K562 (cell line): Measurements from ENCODE around the gene SEBOX. TPM values are rescaled to one million over a fixed set of nuclear protein-coding genes. Genes with fewer than 3 reads are reported as not detected.

Experiments
- ATAC-seq: fragments of 200-7000 bp; cut with Tn5 transposase; 3 replicates; pipeline ENCODE4 v1.9.1; 2020; ENCODE audit warnings: moderate library complexity
- BruUV-seq: library from RNA; stranded (reverse); fragments of 400-500 nt; replicated peaks from 2 replicates; lab custom pipeline; 2021; lab: Mats Ljungman, UMichigan
- CTCF ChIA-PET: fragments of 300-600 bp; formaldehyde crosslinking; extraction: SDS; loops from one replicate; lab custom pipeline; 2021; ENCODE audit warnings: low intra/inter-chr PET ratio; lab: Yijun Ruan, JAX
- POLR2A ChIA-PET: fragments of 300-600, 350-650 bp; sonication (Branson Sonifier 250); formaldehyde crosslinking; extraction: SDS; loops from one replicate; lab custom pipeline; 2021; ENCODE audit warnings: antibody characterized with exemption, inconsistent platforms; lab: Yijun Ruan, JAX
- DNase-seq, 4 experiments: peaks; one replicate each; pipeline versions ENCODE4 v3.0.0 to v3.0.0-alpha.2; 2011 to 2018; ENCODE audit warnings: low spot score in 3 of 4, mixed read lengths in 3 of 4; ENCODE audit errors: extremely low read depth in 1 of 4
- FAIRE-seq: peaks from 2 replicates; lab custom pipeline; 2011; peaks lifted over from hg19 to GRCh38; lab: Jason Lieb, UNC
- H2AFZ ChIP-seq: 2 replicates; pipeline ENCODE4 v1.6.0; 2011; ENCODE audit warnings: low read depth, low read length, control low read depth, inconsistent platforms
- H3K27ac ChIP-seq: fragments of 200-600 bp; 3 replicates; pipeline ENCODE4 v1.8.0; 2011; ENCODE audit warnings: low read depth, mild to moderate bottlenecking, control low read depth, inconsistent platforms, low read length, moderate library complexity, mixed read lengths; ENCODE audit errors: extremely low read depth
- H3K27me3 ChIP-seq, 2 experiments: fragments of 300-600 bp in 1 of 2; 2 replicates in 1 of 2; 3 replicates in 1 of 2; pipeline versions ENCODE4 v1.6.0 to v1.8.0; 2011; ENCODE audit warnings: inconsistent platforms in 2 of 2, low read length in 2 of 2, mild to moderate bottlenecking in 1 of 2, mixed read lengths in 1 of 2, moderate library complexity in 1 of 2; ENCODE audit not compliant: control insufficient read depth in 2 of 2, insufficient read depth in 2 of 2
- H3K36me3 ChIP-seq: fragments of 300-600 bp; 3 replicates; pipeline ENCODE4 v1.8.0; 2011; ENCODE audit warnings: mild to moderate bottlenecking, low read length, inconsistent platforms; ENCODE audit not compliant: control insufficient read depth, insufficient read depth
- H3K4me1 ChIP-seq, 2 experiments: fragments of 200-600 bp in 1 of 2; replicated peaks in 1 of 2; 2 replicates in 1 of 2; 3 replicates in 1 of 2; pipeline versions ENCODE4 v1.5.1 to v1.8.0; 2011; ENCODE audit warnings: inconsistent platforms in 2 of 2, low read length in 2 of 2, mild to moderate bottlenecking in 1 of 2, mixed read lengths in 1 of 2, moderate library complexity in 1 of 2; ENCODE audit not compliant: control insufficient read depth in 2 of 2, insufficient read depth in 2 of 2
- H3K4me2 ChIP-seq: 2 replicates; pipeline ENCODE4 v1.6.1; 2011; ENCODE audit warnings: low read length, control low read depth, inconsistent platforms, mixed read lengths; ENCODE audit not compliant: insufficient read depth
- H3K4me3 ChIP-seq: fragments of 200-600 bp; sonication (generic), shearing (Covaris generic); 2 replicates; pipeline ENCODE4 v1.5.1; 2016; ENCODE audit warnings: control low read depth, inconsistent platforms
- H3K79me2 ChIP-seq: fragments of 200-600 bp; 3 replicates; pipeline ENCODE4 v1.8.0; 2011; ENCODE audit warnings: low read length, inconsistent platforms; ENCODE audit not compliant: control insufficient read depth, insufficient read depth
- H3K9ac ChIP-seq, 2 experiments: 2 replicates each; pipeline versions ENCODE4 v1.6.0 to v1.6.1; 2011; ENCODE audit warnings: low read depth in 2 of 2, low read length in 2 of 2, control low read depth in 1 of 2, inconsistent platforms in 1 of 2, mild to moderate bottlenecking in 1 of 2, mixed read lengths in 1 of 2; ENCODE audit not compliant: insufficient read depth in 1 of 2
- H3K9me1 ChIP-seq: one replicate; pipeline ENCODE4 v1.6.0; 2011; ENCODE audit warnings: inconsistent platforms, mild to moderate bottlenecking, low read length, moderate library complexity; ENCODE audit not compliant: control insufficient read depth, insufficient read depth
- H3K9me3 ChIP-seq: replicated peaks from 2 replicates; pipeline ENCODE4 v1.5.1; 2011; ENCODE audit warnings: low read depth, low read length, inconsistent platforms; ENCODE audit not compliant: control insufficient read depth, insufficient read depth
- H4K20me1 ChIP-seq: replicated peaks from 2 replicates; pipeline ENCODE4 v1.6.1; 2011; ENCODE audit warnings: low read length, inconsistent platforms, mixed read lengths; ENCODE audit not compliant: control insufficient read depth, insufficient read depth
- CTCF ChIP-seq, 3 experiments: IDR thresholded peaks in 2 of 3; conservative IDR thresholded peaks in 1 of 3; 2 replicates each; pipeline ENCODE4 v1.5.1; 2011 to 2012; ENCODE audit warnings: low read length in 3 of 3, mild to moderate bottlenecking in 3 of 3, control low read depth in 2 of 3, improper control_type of control experiment in 1 of 3, inconsistent platforms in 1 of 3, low read depth in 1 of 3, mixed read lengths in 1 of 3, moderate library complexity in 1 of 3; ENCODE audit not compliant: insufficient read depth in 2 of 3
- DEAF1 ChIP-seq: fragments of 450-650 bp; formaldehyde crosslinking; IDR thresholded peaks from 2 replicates; pipeline ENCODE4 v1.4.0; 2020; ENCODE audit warnings: mild to moderate bottlenecking, moderate library complexity
- ESRRA ChIP-seq: fragments of 450-650 bp; IDR thresholded peaks from 2 replicates; pipeline ENCODE4 v1.6.1; 2014; ENCODE audit warnings: low read depth, mild to moderate bottlenecking, moderate library complexity, borderline replicate concordance
- FOXK2 ChIP-seq, 2 experiments: fragments of 450-650 bp; IDR thresholded peaks in 1 of 2; conservative IDR thresholded peaks in 1 of 2; 2 replicates each; pipeline ENCODE4 v1.6.1; 2016; ENCODE audit warnings: low read depth in 2 of 2, mild to moderate bottlenecking in 1 of 2
- HDAC1 ChIP-seq, 2 experiments: fragments of 450-650 bp; IDR thresholded peaks; 2 replicates each; pipeline ENCODE4 v1.6.1; 2016 to 2017; ENCODE audit warnings: inconsistent platforms in 1 of 2, mild to moderate bottlenecking in 1 of 2, moderate library complexity in 1 of 2
- KDM1A ChIP-seq, 2 experiments: fragments of 450-650 bp; IDR thresholded peaks; 2 replicates each; pipeline ENCODE4 v1.6.1; 2016; ENCODE audit warnings: mild to moderate bottlenecking in 2 of 2
- LCOR ChIP-seq: sonication (generic); formaldehyde crosslinking; IDR thresholded peaks from 2 replicates; pipeline ENCODE4 v1.8.0; 2022; ENCODE audit warnings: mild to moderate bottlenecking, missing genetic modification reagents
- NR2F6 ChIP-seq: fragments of 450-650 bp; formaldehyde crosslinking; IDR thresholded peaks from 2 replicates; pipeline ENCODE4 v1.4.0; 2020; ENCODE audit warnings: mild to moderate bottlenecking
- SIN3B ChIP-seq: fragments of 450-650 bp; IDR thresholded peaks from 2 replicates; pipeline ENCODE4 v1.6.1; 2017; ENCODE audit warnings: low read depth, mild to moderate bottlenecking, moderate library complexity
- SUPT5H ChIP-seq: fragments of 450-650 bp; IDR thresholded peaks from 2 replicates; pipeline ENCODE4 v1.6.1; 2016
- ZBTB33 ChIP-seq: sonication (generic); formaldehyde crosslinking; IDR thresholded peaks from 2 replicates; pipeline ENCODE4 v1.8.1; 2023; ENCODE audit warnings: mild to moderate bottlenecking, missing genetic modification reagents
- WGBS: fragments of 100-300 bp; shearing (Covaris generic); methylation state at CpG from one replicate; pipeline ENCODE4 v1.1.6; 2016; ENCODE audit warnings: low coverage, mixed read lengths; ENCODE audit not compliant: insufficient coverage; ENCODE audit errors: missing lambda C conversion rate; 5-methylcytosine and 5-hydroxymethylcytosine counted together
- in situ Hi-C: fragments of 300-500 bp; cut with MboI; formaldehyde crosslinking; loops from 4 replicates; pipeline ENCODE4 v1.15.0; 2018; ENCODE audit warnings: inconsistent platforms, mixed read lengths
- intact Hi-C: fragments of 100-400 bp; cut with micrococcal nuclease; formaldehyde crosslinking; loops from 2 replicates; pipeline ENCODE4 v1.14.2; 2022
- polyA plus RNA-seq, 8 experiments: library from polyadenylated mRNA; depleted of rRNA in 4 of 8; stranded (reverse) in 5 of 8; unstranded in 3 of 8; fragments of >200 nt; fragmentation: Nextera tagmentation in 2 of 8; fragmentation: Illumina TruSeq in 1 of 8; extraction: Ambion mirVana in 2 of 8; extraction: Trizol in 1 of 8; gene quantifications; 2 replicates each; pipeline versions ENCODE4 v1.2.1 to v1.2.3, GENCODE V29; 2011 to 2014; ENCODE audit warnings: inconsistent platforms in 1 of 8, missing spikeins in 1 of 8
- total RNA-seq, 7 experiments: library from RNA; depleted of rRNA in 6 of 7; stranded (reverse); fragments of >200 nt in 6 of 7; fragmentation: Illumina TruSeq in 2 of 7; extraction: Trizol in 2 of 7; gene quantifications; 2 replicates each; pipeline versions ENCODE4 v1.2.1 to v1.2.3, GENCODE V29; 2011 to 2021; ENCODE audit warnings: low replicate concordance in 1 of 7
- TF ChIP-seq, protein P1 (sequence below): fragments of 250-450 bp; sonication (Bioruptor Pico); IDR thresholded peaks from 2 replicates; pipeline ENCODE4 v1.5.0; 2022; ENCODE audit warnings: mild to moderate bottlenecking

The SEBOX gene
- total and polyA plus RNA-seq, 9 of the 15 experiments (the other 6 are each of a cell fraction or from before 2014, with no cell fraction given), result not detected

DNA sequence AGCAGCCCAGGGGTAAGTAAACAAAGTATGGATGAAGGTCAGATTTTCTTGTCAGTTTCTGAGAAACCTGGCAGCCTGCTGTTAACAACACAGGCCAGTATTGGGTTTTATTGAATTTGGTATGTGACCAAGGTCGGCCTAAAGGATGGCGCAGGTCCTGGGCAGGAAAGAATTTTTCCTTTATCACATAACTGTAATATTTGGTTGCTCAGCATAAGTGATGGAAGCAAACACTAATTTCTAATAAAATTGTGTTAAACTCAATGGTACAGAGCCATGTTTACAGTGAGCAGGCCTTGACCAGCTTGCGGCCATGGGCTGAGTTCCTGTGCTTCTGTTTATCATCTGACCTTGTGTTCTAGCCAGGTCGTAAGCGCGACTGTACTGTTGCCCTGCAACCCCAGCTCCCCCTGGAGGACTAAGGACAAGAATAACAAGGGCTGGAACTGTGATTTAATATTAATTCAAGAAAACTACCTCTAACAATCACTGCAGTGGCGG lies 18.2 kb downstream of the SEBOX start:
- intact Hi-C loops, result no loop called here
- DNase-seq, result peak; percentile 32 to 57 (median 40)
- Histone ChIP-seq H4K20me1 (no peaks in the 10 kb centered on the region; the same call in none of the 2 replicates), H3K9me3 (no peaks in the 10 kb centered on the region), H3K27ac (no peak overlapping the region), H3K36me3 (peaks cover 92% of the 10 kb centered on the region), H3K27me3 (no peaks in the 10 kb centered on the region), H3K4me3 (no peak overlapping the region), H3K9ac (no peak overlapping the region), H3K4me2 (no peak overlapping the region), H3K4me1 (peaks cover 0 to 3% of the 10 kb centered on the region in 2 experiments; a peak in 1 of 5 replicates), H3K9me1 (peaks cover 2% of the 10 kb centered on the region), H2AFZ (no peak overlapping the region), H3K79me2 (no peaks in the 10 kb centered on the region)
- 67% methylated on average over 7 of the region's 7 CpGs for WGBS
- POLR2A ChIA-PET, result interaction anchor here (0.7 to 4.2 kb wide), 5 partner anchors 10 to 1055 kb away, joined by 3 to 44 read pairs (median 4); partner anchors contain the start of genes IFT20, POLDIP2 and TNFAIP1
- peak; percentile 73 for ATAC-seq
- in situ Hi-C loops, result no loop called here
- peak; percentile 75 for FAIRE-seq
- CTCF ChIA-PET, result interaction anchor here (0.5 kb wide), 1 partner anchor 580 kb away, joined by 5 read pairs; no protein-coding TSS in a partner anchor
- TSS peak; percentile 24 for BruUV-seq
- TF ChIP-seq HDAC1 (IDR thresholded peaks at IDR 0.05) (peak in 1 of 2 experiments; percentile 27; a peak in 1 of 4 replicates), DEAF1 (CRISPR knock-in tag) (peak; percentile 47; the same call in 1 of the 2 replicates), NR2F6 (CRISPR knock-in tag) (no peak), ZBTB33 (peak; percentile 56), SIN3B (no peak), KDM1A (IDR thresholded peaks at IDR 0.05) (peak; percentile 51 to 61), SUPT5H (no peak), CTCF (IDR thresholded peaks at IDR 0.05 in 2 of 3, conservative IDR thresholded peaks at IDR 0.05 in 1 of 3; ENCODE audit: insufficient read depth in 2 of 3, low read depth in 1 of 3, low read length in 3 of 3) (peak; percentile 59 to 70 (median 65)), ESRRA (peak; percentile 93), FOXK2 (conservative IDR thresholded peaks at IDR 0.05 in 1 of 2, IDR thresholded peaks at IDR 0.05 in 1 of 2; ENCODE audit: low read depth in 2 of 2) (peak; percentile 40 to 71; a peak in 3 of 4 replicates), LCOR (CRISPR knock-in tag) (no peak)
- TF ChIP-seq, protein P1, sequence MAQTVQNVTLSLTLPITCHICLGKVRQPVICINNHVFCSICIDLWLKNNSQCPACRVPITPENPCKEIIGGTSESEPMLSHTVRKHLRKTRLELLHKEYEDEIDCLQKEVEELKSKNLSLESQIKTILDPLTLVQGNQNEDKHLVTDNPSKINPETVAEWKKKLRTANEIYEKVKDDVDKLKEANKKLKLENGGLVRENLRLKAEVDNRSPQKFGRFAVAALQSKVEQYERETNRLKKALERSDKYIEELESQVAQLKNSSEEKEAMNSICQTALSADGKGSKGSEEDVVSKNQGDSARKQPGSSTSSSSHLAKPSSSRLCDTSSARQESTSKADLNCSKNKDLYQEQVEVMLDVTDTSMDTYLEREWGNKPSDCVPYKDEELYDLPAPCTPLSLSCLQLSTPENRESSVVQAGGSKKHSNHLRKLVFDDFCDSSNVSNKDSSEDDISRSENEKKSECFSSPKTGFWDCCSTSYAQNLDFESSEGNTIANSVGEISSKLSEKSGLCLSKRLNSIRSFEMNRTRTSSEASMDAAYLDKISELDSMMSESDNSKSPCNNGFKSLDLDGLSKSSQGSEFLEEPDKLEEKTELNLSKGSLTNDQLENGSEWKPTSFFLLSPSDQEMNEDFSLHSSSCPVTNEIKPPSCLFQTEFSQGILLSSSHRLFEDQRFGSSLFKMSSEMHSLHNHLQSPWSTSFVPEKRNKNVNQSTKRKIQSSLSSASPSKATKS (CRISPR knock-in tag), result no peak
